Anterior cingulate cortex (tissue), 58 donors: ENCODE data around the gene PLCB4.

Experiments used
- DNase-seq, 58 donors: peaks; one replicate each; lab custom pipeline; 2025; lab: John Stamatoyannopoulos, UW

The PLCB4 gene

GRCh38 chr20:9416421-9416820, 347.5 kb downstream of the PLCB4 start:
- DNase-seq, result no peak

GRCh38 chr20:9417665-9418064, 348.8 kb downstream of the PLCB4 start:
- DNase-seq, result no peak

- no peak for DNase-seq
Measured at GRCh38 chr20:9422321-9423057, 353.6 kb downstream of the PLCB4 start.

GRCh38 chr20:9424551-9424950, 355.7 kb downstream of the PLCB4 start:
- no peak for DNase-seq

- no peak for DNase-seq
Measured at GRCh38 chr20:9427430-9428291, 358.8 kb downstream of the PLCB4 start.

- no peak for DNase-seq
Measured at GRCh38 chr20:9428292-9428607, 359.4 kb downstream of the PLCB4 start.

- DNase-seq, result no peak
Measured at GRCh38 chr20:9439806-9440205, 370.9 kb downstream of the PLCB4 start.

- DNase-seq, result no peak
Measured at GRCh38 chr20:9440892-9441291, 372.0 kb downstream of the PLCB4 start.

GRCh38 chr20:9441948-9442347, 373.1 kb downstream of the PLCB4 start:
- DNase-seq, result no peak

- peak in 5 of 58 donors; percentile 0 to 5 (median 3) for DNase-seq
Measured at GRCh38 chr20:9442858-9443257, 374.0 kb downstream of the PLCB4 start.

GRCh38 chr20:9444921-9445320, 376.0 kb downstream of the PLCB4 start:
- peak in 1 of 58 donors; percentile 21 for DNase-seq

- DNase-seq, result no peak
Measured at GRCh38 chr20:9447182-9447581, 378.3 kb downstream of the PLCB4 start.

GRCh38 chr20:9453201-9453600, 384.3 kb downstream of the PLCB4 start:
- DNase-seq, result no peak

- no peak for DNase-seq
Measured at GRCh38 chr20:9454791-9455190, 385.9 kb downstream of the PLCB4 start.

- no peak for DNase-seq
Measured at GRCh38 chr20:9457136-9457535, 388.2 kb downstream of the PLCB4 start.

GRCh38 chr20:9458138-9458796, 389.4 kb downstream of the PLCB4 start:
- no peak for DNase-seq

- DNase-seq, result no peak
Measured at GRCh38 chr20:9460518-9460917, 391.6 kb downstream of the PLCB4 start.

GRCh38 chr20:9467995-9468394, 399.1 kb downstream of the PLCB4 start:
- DNase-seq, result peak in 4 of 58 donors; percentile 5 to 13 (median 8)

- DNase-seq, result no peak
Measured at GRCh38 chr20:9474835-9475415, 406.0 kb downstream of the PLCB4 start.

GRCh38 chr20:9475456-9475855, 406.6 kb downstream of the PLCB4 start:
- no peak for DNase-seq

GRCh38 chr20:9476174-9476573, 407.3 kb downstream of the PLCB4 start:
- DNase-seq, result no peak
